SK-N-SH treated with all-trans-retinoic acid at 6 μM for 48 hours (cell line): ENCODE measurements around the gene COX7A2L.

Source experiments
- ATAC-seq: fragments of 200-7000 bp; cut with Tn5 transposase; 3 replicates; pipeline ENCODE4 v1.9.1; 2020; ENCODE audit warnings: mild to moderate bottlenecking, moderate library complexity
- ARNTL ChIP-seq: fragments of 450-650 bp; formaldehyde crosslinking; IDR thresholded peaks from 2 replicates; pipeline ENCODE4 v1.5.0; 2020; ENCODE audit warnings: low read depth, mild to moderate bottlenecking, moderate library complexity, borderline replicate concordance
- BACH2 ChIP-seq: fragments of 250-450 bp; sonication (Bioruptor Pico); IDR thresholded peaks from 2 replicates; pipeline ENCODE4 v1.9.0; 2021; ENCODE audit warnings: mild to moderate bottlenecking, borderline replicate concordance
- CSDC2 ChIP-seq: fragments of 250-450 bp; sonication (Bioruptor Pico); IDR thresholded peaks from 2 replicates; pipeline ENCODE4 v1.5.0; 2020; ENCODE audit warnings: mild to moderate bottlenecking, moderate library complexity
- ESRRG ChIP-seq: fragments of 250-450 bp; sonication (Bioruptor Pico); IDR thresholded peaks from 2 replicates; pipeline ENCODE4 v1.6.1; 2021; ENCODE audit warnings: mild to moderate bottlenecking
- GLIS3 ChIP-seq: fragments of 250-450 bp; sonication (Bioruptor Pico); IDR thresholded peaks from 2 replicates; pipeline ENCODE4 v1.5.0; 2020; ENCODE audit warnings: mild to moderate bottlenecking, moderate library complexity
- ISL1 ChIP-seq: fragments of 250-450 bp; sonication (Bioruptor Pico); IDR thresholded peaks from 2 replicates; pipeline ENCODE4 v2.1.2; 2022; ENCODE audit warnings: mild to moderate bottlenecking, moderate library complexity
- PPARA ChIP-seq: fragments of 250-450 bp; sonication (Bioruptor Pico); IDR thresholded peaks from 2 replicates; pipeline ENCODE4 v1.5.0; 2020; ENCODE audit warnings: mild to moderate bottlenecking, borderline replicate concordance
- RARB ChIP-seq: fragments of 250-450 bp; sonication (Bioruptor Pico); IDR thresholded peaks from 2 replicates; pipeline ENCODE4 v1.8.0; 2021; ENCODE audit warnings: mild to moderate bottlenecking, moderate library complexity
- SNAI2 ChIP-seq: fragments of 250-450 bp; sonication (Bioruptor Pico); IDR thresholded peaks from 2 replicates; pipeline ENCODE4 v1.5.0; 2020; ENCODE audit warnings: mild to moderate bottlenecking, moderate library complexity
- TCF4 ChIP-seq: fragments of 250-450 bp; sonication (Bioruptor Pico); IDR thresholded peaks from 2 replicates; pipeline ENCODE4 v1.8.0; 2021; ENCODE audit warnings: mild to moderate bottlenecking, moderate library complexity, borderline replicate concordance
- TOX ChIP-seq: fragments of 250-450 bp; sonication (Bioruptor Pico); IDR thresholded peaks from 2 replicates; pipeline ENCODE4 v1.8.0; 2021; ENCODE audit warnings: mild to moderate bottlenecking, moderate library complexity, borderline replicate concordance
- ZC3H10 ChIP-seq: fragments of 250-450 bp; sonication (Bioruptor Pico); IDR thresholded peaks from 2 replicates; pipeline ENCODE4 v1.5.1; 2021; ENCODE audit warnings: mild to moderate bottlenecking, moderate library complexity
- ZFP3 ChIP-seq: fragments of 250-450 bp; sonication (Bioruptor Pico); IDR thresholded peaks from 2 replicates; pipeline ENCODE4 v1.5.0; 2020; ENCODE audit warnings: mild to moderate bottlenecking, moderate library complexity
- ZFP30 ChIP-seq: fragments of 450-650 bp; formaldehyde crosslinking; IDR thresholded peaks from 2 replicates; pipeline ENCODE4 v1.5.0; 2022; ENCODE audit warnings: mild to moderate bottlenecking, moderate library complexity
- ZNF565 ChIP-seq: fragments of 450-650 bp; formaldehyde crosslinking; conservative IDR thresholded peaks from 2 replicates; pipeline ENCODE4 v1.5.0; 2020; ENCODE audit warnings: low read depth, mild to moderate bottlenecking, moderate library complexity
- ZNF70 ChIP-seq: fragments of 450-650 bp; formaldehyde crosslinking; IDR thresholded peaks from 2 replicates; pipeline ENCODE4 v1.5.0; 2020; ENCODE audit warnings: mild to moderate bottlenecking, moderate library complexity
- ZNF8 ChIP-seq: fragments of 450-650 bp; formaldehyde crosslinking; IDR thresholded peaks from 2 replicates; pipeline ENCODE4 v1.5.0; 2020; ENCODE audit warnings: mild to moderate bottlenecking, moderate library complexity
- TF ChIP-seq, protein P1 (sequence below): fragments of 250-450 bp; sonication (Bioruptor Pico); IDR thresholded peaks from 2 replicates; pipeline ENCODE4 v1.5.1; 2020; ENCODE audit warnings: low read depth, mild to moderate bottlenecking, moderate library complexity
- TF ChIP-seq, protein P2 (sequence below): fragments of 250-450 bp; sonication (Bioruptor Pico); IDR thresholded peaks from 2 replicates; pipeline ENCODE4 v1.5.0; 2020; ENCODE audit warnings: mild to moderate bottlenecking, moderate library complexity
- TF ChIP-seq, protein P3 (sequence below): fragments of 250-450 bp; sonication (Bioruptor Pico); IDR thresholded peaks from 2 replicates; pipeline ENCODE4 v1.8.0; 2021; ENCODE audit warnings: low read depth, mild to moderate bottlenecking, moderate library complexity, borderline replicate concordance
- TF ChIP-seq, protein P4 (sequence below): fragments of 250-450 bp; sonication (Bioruptor Pico); IDR thresholded peaks from 2 replicates; pipeline ENCODE4 v1.5.1; 2021; ENCODE audit warnings: mild to moderate bottlenecking, moderate library complexity
- TF ChIP-seq, protein P5 (sequence below): fragments of 250-450 bp; sonication (Bioruptor Pico); IDR thresholded peaks from 2 replicates; pipeline ENCODE4 v1.8.0; 2020; ENCODE audit warnings: mild to moderate bottlenecking, moderate library complexity, borderline replicate concordance

Gene COX7A2L

DNA sequence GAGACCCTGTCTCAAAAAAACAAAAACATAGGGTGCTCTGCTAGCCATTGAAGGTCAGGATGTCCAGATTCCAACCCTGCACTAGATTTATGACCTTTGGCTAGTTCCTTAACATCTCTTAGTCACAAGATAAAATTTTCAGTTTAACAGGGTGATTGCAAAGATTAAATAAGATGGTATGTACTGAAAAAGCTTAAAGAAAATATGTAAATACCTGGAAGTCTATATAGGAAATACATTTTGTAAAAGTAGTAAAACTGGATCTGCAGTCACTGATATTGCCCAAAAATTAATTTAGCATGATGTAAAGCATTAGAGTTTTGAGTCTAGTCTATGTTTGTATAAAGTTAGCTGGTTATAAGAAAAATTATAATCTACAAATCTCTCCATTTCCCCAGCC, 5.4 kb upstream of the COX7A2L start:
- TF ChIP-seq GLIS3 (CRISPR knock-in tag) (no peak), TCF4 (no peak), ZFP30 (CRISPR knock-in tag) (no peak), BACH2 (CRISPR knock-in tag) (no peak), ZFP3 (CRISPR knock-in tag) (no peak), ZC3H10 (CRISPR knock-in tag) (no peak), ZNF565 (CRISPR knock-in tag) (no peak), ZNF70 (no peak), SNAI2 (no peak), ESRRG (CRISPR knock-in tag) (no peak), RARB (CRISPR knock-in tag) (no peak), PPARA (no peak), TOX (CRISPR knock-in tag) (no peak)
- TF ChIP-seq, protein P1, sequence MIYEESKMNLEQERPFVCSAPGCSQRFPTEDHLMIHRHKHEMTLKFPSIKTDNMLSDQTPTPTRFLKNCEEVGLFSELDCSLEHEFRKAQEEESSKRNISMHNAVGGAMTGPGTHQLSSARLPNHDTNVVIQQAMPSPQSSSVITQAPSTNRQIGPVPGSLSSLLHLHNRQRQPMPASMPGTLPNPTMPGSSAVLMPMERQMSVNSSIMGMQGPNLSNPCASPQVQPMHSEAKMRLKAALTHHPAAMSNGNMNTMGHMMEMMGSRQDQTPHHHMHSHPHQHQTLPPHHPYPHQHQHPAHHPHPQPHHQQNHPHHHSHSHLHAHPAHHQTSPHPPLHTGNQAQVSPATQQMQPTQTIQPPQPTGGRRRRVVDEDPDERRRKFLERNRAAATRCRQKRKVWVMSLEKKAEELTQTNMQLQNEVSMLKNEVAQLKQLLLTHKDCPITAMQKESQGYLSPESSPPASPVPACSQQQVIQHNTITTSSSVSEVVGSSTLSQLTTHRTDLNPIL (CRISPR knock-in tag) = no peak
- TF ChIP-seq, protein P2, sequence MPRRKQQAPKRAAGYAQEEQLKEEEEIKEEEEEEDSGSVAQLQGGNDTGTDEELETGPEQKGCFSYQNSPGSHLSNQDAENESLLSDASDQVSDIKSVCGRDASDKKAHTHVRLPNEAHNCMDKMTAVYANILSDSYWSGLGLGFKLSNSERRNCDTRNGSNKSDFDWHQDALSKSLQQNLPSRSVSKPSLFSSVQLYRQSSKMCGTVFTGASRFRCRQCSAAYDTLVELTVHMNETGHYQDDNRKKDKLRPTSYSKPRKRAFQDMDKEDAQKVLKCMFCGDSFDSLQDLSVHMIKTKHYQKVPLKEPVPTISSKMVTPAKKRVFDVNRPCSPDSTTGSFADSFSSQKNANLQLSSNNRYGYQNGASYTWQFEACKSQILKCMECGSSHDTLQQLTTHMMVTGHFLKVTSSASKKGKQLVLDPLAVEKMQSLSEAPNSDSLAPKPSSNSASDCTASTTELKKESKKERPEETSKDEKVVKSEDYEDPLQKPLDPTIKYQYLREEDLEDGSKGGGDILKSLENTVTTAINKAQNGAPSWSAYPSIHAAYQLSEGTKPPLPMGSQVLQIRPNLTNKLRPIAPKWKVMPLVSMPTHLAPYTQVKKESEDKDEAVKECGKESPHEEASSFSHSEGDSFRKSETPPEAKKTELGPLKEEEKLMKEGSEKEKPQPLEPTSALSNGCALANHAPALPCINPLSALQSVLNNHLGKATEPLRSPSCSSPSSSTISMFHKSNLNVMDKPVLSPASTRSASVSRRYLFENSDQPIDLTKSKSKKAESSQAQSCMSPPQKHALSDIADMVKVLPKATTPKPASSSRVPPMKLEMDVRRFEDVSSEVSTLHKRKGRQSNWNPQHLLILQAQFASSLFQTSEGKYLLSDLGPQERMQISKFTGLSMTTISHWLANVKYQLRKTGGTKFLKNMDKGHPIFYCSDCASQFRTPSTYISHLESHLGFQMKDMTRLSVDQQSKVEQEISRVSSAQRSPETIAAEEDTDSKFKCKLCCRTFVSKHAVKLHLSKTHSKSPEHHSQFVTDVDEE (CRISPR knock-in tag) = no peak
- TF ChIP-seq, protein P3, sequence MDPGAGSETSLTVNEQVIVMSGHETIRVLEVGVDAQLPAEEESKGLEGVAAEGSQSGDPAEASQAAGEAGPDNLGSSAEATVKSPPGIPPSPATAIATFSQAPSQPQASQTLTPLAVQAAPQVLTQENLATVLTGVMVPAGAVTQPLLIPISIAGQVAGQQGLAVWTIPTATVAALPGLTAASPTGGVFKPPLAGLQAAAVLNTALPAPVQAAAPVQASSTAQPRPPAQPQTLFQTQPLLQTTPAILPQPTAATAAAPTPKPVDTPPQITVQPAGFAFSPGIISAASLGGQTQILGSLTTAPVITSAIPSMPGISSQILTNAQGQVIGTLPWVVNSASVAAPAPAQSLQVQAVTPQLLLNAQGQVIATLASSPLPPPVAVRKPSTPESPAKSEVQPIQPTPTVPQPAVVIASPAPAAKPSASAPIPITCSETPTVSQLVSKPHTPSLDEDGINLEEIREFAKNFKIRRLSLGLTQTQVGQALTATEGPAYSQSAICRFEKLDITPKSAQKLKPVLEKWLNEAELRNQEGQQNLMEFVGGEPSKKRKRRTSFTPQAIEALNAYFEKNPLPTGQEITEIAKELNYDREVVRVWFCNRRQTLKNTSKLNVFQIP (CRISPR knock-in tag) = no peak
- TF ChIP-seq, protein P4, sequence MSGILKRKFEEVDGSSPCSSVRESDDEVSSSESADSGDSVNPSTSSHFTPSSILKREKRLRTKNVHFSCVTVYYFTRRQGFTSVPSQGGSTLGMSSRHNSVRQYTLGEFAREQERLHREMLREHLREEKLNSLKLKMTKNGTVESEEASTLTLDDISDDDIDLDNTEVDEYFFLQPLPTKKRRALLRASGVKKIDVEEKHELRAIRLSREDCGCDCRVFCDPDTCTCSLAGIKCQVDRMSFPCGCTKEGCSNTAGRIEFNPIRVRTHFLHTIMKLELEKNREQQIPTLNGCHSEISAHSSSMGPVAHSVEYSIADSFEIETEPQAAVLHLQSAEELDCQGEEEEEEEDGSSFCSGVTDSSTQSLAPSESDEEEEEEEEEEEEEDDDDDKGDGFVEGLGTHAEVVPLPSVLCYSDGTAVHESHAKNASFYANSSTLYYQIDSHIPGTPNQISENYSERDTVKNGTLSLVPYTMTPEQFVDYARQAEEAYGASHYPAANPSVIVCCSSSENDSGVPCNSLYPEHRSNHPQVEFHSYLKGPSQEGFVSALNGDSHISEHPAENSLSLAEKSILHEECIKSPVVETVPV (CRISPR knock-in tag) = no peak
- no peak for ATAC-seq

DNA sequence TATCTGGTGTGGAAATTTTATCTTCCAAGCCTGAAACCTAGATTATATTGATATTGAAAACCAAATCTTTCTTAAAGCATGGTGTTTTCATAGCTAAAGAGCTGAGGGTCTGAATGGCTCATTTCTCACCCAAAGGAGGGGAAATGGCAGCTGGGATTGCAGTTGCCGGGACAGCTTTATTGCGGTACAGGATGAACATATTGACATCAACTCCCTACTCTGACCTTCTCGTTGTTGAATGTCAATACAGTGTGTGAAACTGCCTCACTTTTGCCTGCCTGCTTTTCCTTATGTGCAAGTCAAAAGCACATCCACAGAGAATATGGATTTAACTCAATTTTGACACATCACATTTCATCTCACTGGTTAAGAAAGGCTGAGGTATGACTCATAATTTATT, 3.6 kb upstream of the COX7A2L start:
- no peak for ATAC-seq
- no peak for TF ChIP-seq PPARA
- TF ChIP-seq SNAI2 = no peak
- no peak for TF ChIP-seq ZC3H10 (CRISPR knock-in tag)
- TF ChIP-seq, protein P3 (CRISPR knock-in tag) = no peak
- TF ChIP-seq CSDC2 = no peak
- TF ChIP-seq ISL1 = no peak
- no peak for TF ChIP-seq ZNF70
- no peak for TF ChIP-seq ESRRG (CRISPR knock-in tag)
- TF ChIP-seq GLIS3 (CRISPR knock-in tag) = no peak
- TF ChIP-seq ZNF565 (CRISPR knock-in tag) = no peak
- TF ChIP-seq BACH2 (CRISPR knock-in tag) = no peak
- TF ChIP-seq, protein P5, sequence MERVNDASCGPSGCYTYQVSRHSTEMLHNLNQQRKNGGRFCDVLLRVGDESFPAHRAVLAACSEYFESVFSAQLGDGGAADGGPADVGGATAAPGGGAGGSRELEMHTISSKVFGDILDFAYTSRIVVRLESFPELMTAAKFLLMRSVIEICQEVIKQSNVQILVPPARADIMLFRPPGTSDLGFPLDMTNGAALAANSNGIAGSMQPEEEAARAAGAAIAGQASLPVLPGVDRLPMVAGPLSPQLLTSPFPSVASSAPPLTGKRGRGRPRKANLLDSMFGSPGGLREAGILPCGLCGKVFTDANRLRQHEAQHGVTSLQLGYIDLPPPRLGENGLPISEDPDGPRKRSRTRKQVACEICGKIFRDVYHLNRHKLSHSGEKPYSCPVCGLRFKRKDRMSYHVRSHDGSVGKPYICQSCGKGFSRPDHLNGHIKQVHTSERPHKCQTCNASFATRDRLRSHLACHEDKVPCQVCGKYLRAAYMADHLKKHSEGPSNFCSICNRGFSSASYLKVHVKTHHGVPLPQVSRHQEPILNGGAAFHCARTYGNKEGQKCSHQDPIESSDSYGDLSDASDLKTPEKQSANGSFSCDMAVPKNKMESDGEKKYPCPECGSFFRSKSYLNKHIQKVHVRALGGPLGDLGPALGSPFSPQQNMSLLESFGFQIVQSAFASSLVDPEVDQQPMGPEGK = no peak
- TF ChIP-seq ZNF8 (CRISPR knock-in tag) = no peak
- TF ChIP-seq ZFP30 (CRISPR knock-in tag) = no peak
- no peak for TF ChIP-seq ARNTL (CRISPR knock-in tag)
- TF ChIP-seq TCF4 = no peak
- TF ChIP-seq, protein P1 (CRISPR knock-in tag) = no peak
- no peak for TF ChIP-seq RARB (CRISPR knock-in tag)
- TF ChIP-seq, all 23 proteins: peak for 0
